NCI-H2196 treated with DMSO at 0.1 percent for 48 hours (cell line): ENCODE measurements around the gene IRAK3.

Source experiments
- DNase-seq: peaks from one replicate; lab custom pipeline; 2025; ENCODE audit not compliant: unreplicated experiment; lab: John Stamatoyannopoulos, UW

The IRAK3 gene

DNA sequence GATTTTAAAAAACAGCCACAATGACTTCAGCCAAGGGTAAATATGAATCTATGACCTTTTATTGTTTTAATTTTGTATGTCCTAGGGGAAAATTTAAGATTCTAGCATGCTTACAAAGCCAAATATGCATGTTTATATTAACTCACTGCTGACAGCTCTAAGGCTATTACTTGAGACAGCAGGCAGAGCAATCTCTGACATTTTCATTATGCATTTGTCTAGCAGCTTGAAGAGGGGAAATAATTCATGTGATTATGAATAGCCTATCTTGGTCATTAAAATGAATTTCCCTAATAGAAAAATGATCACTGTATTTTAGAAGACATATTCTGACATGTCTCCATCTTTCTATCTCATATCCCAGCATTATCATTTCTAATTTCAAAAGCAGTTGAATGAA is 66.7 kb downstream of the IRAK3 start:
- no peak for DNase-seq

DNA sequence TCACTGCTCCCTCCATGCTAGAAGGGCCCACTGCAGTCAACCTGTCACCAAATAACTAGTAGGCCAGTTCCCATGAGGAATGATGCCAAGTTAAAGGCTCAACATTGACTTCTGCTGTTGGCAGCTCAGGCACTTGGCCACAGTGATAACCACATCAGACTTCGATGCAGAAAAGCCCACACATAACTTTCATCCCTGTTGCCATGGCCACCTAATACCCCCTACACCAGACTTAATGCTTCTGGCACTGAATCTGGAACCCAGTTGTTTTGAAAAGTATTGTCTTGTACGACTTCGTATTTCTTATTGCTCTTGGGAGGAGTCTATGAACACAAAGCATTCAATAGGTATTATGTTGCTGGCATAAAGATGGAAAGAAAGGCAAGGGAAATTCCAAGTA is 69.0 kb downstream of the IRAK3 start:
- no peak for DNase-seq

- no peak for DNase-seq
Observed at GRCh38 chr12:66262737-66263136, 73.7 kb downstream of the IRAK3 start.

GRCh38 chr12:66268562-66268961 is 79.5 kb downstream of the IRAK3 start:
- DNase-seq = no peak

DNA sequence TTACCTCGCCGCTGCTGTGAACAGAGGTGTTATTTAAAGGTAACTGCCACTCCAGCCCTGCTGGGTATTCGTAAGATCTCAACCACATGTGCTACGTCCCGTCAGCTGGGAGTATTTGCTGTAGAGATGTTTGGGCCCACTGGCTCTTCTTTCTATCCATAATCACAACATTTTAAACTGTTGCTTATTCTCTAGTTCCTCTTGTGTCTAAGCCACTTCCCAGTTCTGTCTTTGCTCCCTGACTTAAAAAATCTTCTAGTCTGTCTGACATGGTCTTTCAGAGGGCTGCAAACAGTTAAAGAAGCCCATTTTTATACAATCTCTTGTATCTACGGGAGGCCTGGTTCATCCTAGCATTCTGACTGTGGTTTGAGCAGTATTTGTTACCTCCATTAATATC is 80.1 kb downstream of the IRAK3 start:
- DNase-seq = no peak

GRCh38 chr12:66269757-66270383 is 80.9 kb downstream of the IRAK3 start:
- DNase-seq = no peak

DNA sequence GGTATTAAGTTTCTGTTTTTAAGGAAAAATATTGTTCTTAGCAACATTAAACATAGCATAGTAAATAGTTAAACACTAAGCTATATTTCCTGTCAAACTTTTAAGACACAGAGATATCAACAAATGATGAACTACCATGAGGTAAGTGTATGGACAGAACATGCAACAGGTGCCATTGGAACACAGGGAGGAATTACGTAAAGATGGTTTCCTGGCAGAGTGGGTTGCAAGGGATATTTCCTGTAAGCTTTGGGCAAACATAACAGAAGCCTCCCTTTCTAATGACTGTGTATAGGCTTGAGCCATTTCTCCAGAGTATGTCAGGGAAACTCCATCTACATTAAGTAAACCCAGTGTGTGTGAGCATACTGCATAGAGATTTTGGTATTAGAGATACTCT is 81.6 kb downstream of the IRAK3 start:
- no peak for DNase-seq

GRCh38 chr12:66272650-66273049 is 83.6 kb downstream of the IRAK3 start:
- DNase-seq = no peak

DNA sequence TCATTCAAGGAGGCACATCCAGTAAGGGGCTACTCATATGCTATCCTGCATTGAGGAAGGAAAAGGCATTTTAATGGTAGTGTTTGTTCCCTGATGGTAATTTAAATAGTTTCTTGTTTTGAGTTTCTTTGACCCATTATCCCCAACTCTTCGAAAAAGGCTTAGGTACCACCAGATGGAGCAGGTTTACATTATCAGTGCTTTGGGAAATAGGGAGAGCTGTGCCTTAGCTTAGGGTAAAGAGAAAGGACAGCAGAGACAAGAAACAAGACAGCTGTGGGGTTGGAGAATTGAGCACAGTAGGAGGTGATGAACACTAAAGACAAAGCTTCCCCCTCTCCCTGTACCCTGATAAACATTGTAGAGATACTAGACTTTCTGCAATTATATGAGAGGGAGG is 84.1 kb downstream of the IRAK3 start:
- DNase-seq = no peak

DNA sequence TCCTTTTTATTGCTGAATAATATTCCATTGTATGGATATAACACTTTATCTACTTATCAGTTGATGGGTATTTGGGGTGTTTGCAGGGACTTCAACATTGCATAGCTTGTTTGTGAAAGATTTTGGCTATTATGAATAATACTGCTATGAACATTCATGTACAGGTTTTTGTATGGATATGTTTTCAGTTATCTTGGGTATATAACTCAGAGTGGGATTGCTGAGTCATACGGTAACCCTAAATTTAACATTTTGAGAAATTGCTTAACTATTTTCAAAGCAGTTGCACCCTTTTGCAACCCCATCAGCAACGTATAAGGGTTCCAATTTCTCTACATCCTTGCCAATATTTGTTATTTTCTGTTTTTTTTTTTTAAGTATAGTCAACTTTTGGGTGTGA is 86.0 kb downstream of the IRAK3 start:
- no peak for DNase-seq

DNA sequence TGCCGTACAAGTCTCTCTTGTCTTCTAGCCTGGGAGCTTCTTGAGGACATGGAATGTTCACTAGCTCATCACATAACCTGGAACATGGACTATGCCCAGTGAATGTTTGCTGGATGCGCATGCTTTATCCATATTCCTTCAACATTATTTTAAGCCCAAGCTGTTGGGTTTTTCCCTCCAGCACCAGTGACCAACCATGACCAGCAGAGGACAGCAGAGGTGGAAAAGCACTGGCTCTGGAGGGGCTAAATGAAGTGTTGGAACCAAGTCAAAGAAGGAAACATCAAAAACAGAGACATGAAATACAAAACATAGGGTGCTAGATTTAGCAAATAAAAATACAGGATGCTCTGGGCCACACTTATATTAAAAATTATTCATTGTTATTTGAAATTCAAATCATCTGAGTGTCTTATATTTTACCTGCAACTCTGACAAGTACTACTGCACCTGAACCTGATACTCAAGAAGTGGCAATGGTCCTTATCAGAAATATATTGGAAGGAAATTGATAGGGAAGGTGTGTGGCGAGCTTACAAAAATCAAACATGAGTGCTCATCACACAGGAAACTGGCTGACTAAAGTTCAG is 90.2 kb downstream of the IRAK3 start:
- DNase-seq = no peak

- no peak for DNase-seq
Observed at GRCh38 chr12:66280561-66280960, 91.5 kb downstream of the IRAK3 start.

DNA sequence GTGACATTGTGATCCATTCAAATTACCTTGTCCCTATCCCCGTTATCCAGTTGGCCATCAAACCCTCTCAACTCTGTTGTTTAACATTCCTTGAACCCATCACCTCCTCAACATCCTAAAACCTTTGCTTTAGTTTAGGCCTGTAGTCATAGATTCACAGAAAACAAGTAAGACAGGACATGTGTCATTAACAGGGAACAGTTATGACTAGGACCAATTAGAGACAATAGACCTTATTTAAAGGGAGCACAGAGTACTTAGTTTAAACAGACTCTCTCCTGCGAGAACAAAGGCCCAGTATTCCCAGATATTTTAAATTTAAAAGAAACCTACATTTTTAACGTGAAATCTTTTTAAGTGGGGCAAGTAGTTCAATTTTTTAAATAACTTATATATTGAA is 93.2 kb downstream of the IRAK3 start:
- no peak for DNase-seq

- DNase-seq = no peak
Observed at GRCh38 chr12:66287275-66287674, 98.3 kb downstream of the IRAK3 start.

DNA sequence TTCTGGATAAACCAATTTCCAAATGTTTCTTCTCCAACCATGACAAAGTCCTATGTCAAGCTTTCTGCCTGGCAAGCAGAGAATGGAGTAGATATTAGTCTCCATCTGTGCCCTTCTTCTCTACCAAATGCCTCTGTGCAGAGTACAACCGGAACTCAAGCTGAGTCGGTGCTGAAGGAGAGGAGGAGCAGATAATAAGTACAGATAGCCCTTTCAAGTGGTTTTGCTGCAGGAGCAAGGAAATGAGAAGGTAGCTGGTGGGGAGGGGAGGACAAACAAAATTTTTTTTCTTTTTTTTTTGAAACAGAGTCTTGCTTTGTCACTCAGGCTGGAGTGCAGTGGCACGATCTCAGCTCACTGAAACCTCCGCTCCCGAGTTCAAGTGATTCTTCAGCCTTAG is 99.1 kb downstream of the IRAK3 start:
- no peak for DNase-seq

- no peak for DNase-seq
Observed at GRCh38 chr12:66289485-66289884, 100.5 kb downstream of the IRAK3 start.

GRCh38 chr12:66290716-66291200 is 101.7 kb downstream of the IRAK3 start:
- no peak for DNase-seq

GRCh38 chr12:66296176-66296683 is 107.2 kb downstream of the IRAK3 start:
- DNase-seq = no peak

- no peak for DNase-seq
Observed at GRCh38 chr12:66297080-66297479, 108.1 kb downstream of the IRAK3 start.

GRCh38 chr12:66297923-66298322 is 108.9 kb downstream of the IRAK3 start:
- no peak for DNase-seq

- DNase-seq = peak; percentile 93
Observed at GRCh38 chr12:66301944-66302826, 113.2 kb downstream of the IRAK3 start, which contains the start of gene HELB. Gene HELB (plus strand): TSS chr12:66302493. CDS start chr12:66302604, 111 bp downstream.

DNA sequence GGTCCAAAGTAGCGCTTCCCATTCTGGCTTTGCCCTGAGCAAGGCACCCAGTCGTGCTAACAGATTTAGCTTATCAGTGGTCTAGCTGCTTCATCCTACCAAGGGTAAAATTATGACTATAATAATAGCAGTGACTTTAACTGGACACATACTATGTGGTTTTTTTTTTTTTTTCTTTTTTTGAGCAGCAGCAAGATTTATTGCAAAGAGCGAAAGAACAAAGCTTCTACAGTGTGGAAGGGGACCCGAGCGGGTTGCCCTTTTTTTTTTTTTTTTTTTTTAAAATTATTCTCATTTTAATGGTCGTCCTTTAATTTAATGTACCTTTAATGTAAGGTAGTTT is 113.8 kb downstream of the IRAK3 start:
- DNase-seq = no peak
